HEK293 (cell line): ENCODE results near the gene MACROD1.

ENCODE experiments used
- CTCF ChIP-seq: fragments of 450-650 bp; formaldehyde crosslinking; IDR thresholded peaks from 2 replicates; pipeline ENCODE4 v1.5.1; 2016; ENCODE audit warnings: missing biosample characterization, missing genetic modification characterization
- GLI4 ChIP-seq: fragments of 450-650 bp; formaldehyde crosslinking; IDR thresholded peaks from 2 replicates; pipeline ENCODE4 v1.5.1; 2016; ENCODE audit warnings: missing biosample characterization, missing genetic modification characterization
- HOXC10 ChIP-seq: sonication (generic); formaldehyde crosslinking; IDR thresholded peaks from 2 replicates; pipeline ENCODE4 v1.8.1; 2023; ENCODE audit warnings: mild to moderate bottlenecking, missing genetic modification reagents
- PRDM1 ChIP-seq: fragments of 450-650 bp; formaldehyde crosslinking; IDR thresholded peaks from 2 replicates; pipeline ENCODE4; 2016; ENCODE audit warnings: missing biosample characterization, missing genetic modification characterization
- YY1 ChIP-seq: fragments of 450-650 bp; formaldehyde crosslinking; IDR thresholded peaks from 2 replicates; pipeline ENCODE4 v1.5.1; 2018; ENCODE audit warnings: missing biosample characterization, missing genetic modification characterization
- ZFP3 ChIP-seq: fragments of 450-650 bp; formaldehyde crosslinking; IDR thresholded peaks from 2 replicates; pipeline ENCODE4 v1.5.1; 2016; ENCODE audit warnings: low read depth, missing biosample characterization, missing genetic modification characterization
- ZNF138 ChIP-seq: fragments of 450-650 bp; formaldehyde crosslinking; IDR thresholded peaks from 2 replicates; pipeline ENCODE4 v1.5.1; 2016; ENCODE audit warnings: missing biosample characterization, missing genetic modification characterization, borderline replicate concordance
- ZNF211 ChIP-seq: fragments of 450-650 bp; formaldehyde crosslinking; IDR thresholded peaks from 2 replicates; pipeline ENCODE4 v1.5.1; 2016; ENCODE audit warnings: low read depth, missing biosample characterization, missing genetic modification characterization
- ZNF274 ChIP-seq, 2 experiments: fragments of 200-500 bp in 1 of 2; fragments of 450-650 bp in 1 of 2; sonication (Bioruptor generic) in 1 of 2; formaldehyde crosslinking in 1 of 2; IDR thresholded peaks; 2 replicates each; pipeline versions ENCODE4 v1.5.1 to v1.6.1; 2014 to 2016; ENCODE audit warnings: borderline replicate concordance in 1 of 2, inconsistent platforms in 1 of 2, low read length in 1 of 2, missing biosample characterization in 1 of 2, missing genetic modification characterization in 1 of 2
- ZNF561 ChIP-seq: fragments of 450-650 bp; IDR thresholded peaks from 2 replicates; pipeline ENCODE4 v1.5.1; 2018; ENCODE audit warnings: missing biosample characterization, missing genetic modification characterization, borderline replicate concordance
- ZNF580 ChIP-seq: fragments of 450-650 bp; formaldehyde crosslinking; IDR thresholded peaks from 2 replicates; pipeline ENCODE4 v1.5.1; 2016; ENCODE audit warnings: missing biosample characterization, missing genetic modification characterization
- ZNF670 ChIP-seq: fragments of 450-650 bp; formaldehyde crosslinking; IDR thresholded peaks from 2 replicates; pipeline ENCODE4 v1.5.1; 2016; ENCODE audit warnings: missing biosample characterization, missing genetic modification characterization, low read depth
- ZNF747 ChIP-seq: fragments of 450-650 bp; formaldehyde crosslinking; IDR thresholded peaks from 2 replicates; pipeline ENCODE4 v1.5.1; 2016; ENCODE audit warnings: missing biosample characterization, missing genetic modification characterization

- TF ChIP-seq CTCF (tag by site-specific recombination) (no peak), ZNF274 (IDR thresholded peaks at IDR 0.05; ENCODE audit: low read length) (no peak), ZNF274 (tag by site-specific recombination; IDR thresholded peaks at IDR 0.05; ENCODE audit: borderline replicate concordance) (no peak), ZNF670 (no peak), YY1 (no peak), HOXC10 (CRISPR knock-in tag) (no peak), ZNF138 (tag by site-specific recombination) (no peak), ZNF747 (tag by site-specific recombination) (no peak), PRDM1 (tag by site-specific recombination) (no peak), ZNF211 (no peak), ZNF580 (tag by site-specific recombination) (no peak), GLI4 (tag by site-specific recombination) (no peak), ZNF561 (no peak), ZFP3 (no peak)
Measured at GRCh38 chr11:64083398-64084080, 82.4 kb downstream of the MACROD1 start.
